Endothelial cell of umbilical vein (primary cell): ENCODE measurements around the gene EVC2. TPM values are rescaled to one million over a fixed set of nuclear protein-coding genes. Genes with fewer than 3 reads are reported as not detected.

Experiments used
- BruUV-seq: library from RNA; stranded (reverse); fragments of 400-500 nt; replicated peaks from 2 replicates; lab custom pipeline; 2021; lab: Mats Ljungman, UMichigan
- CTCF ChIA-PET: fragments of 300-600, 350-600 bp; sonication (Branson Sonifier 250); formaldehyde crosslinking; loops from one replicate; lab custom pipeline; 2021; ENCODE audit warnings: antibody characterized with exemption, inconsistent platforms; lab: Charles Lee
- POLR2A ChIA-PET: fragments of 300-600, 350-600 bp; sonication (Branson Sonifier 250); formaldehyde crosslinking; loops from one replicate; lab custom pipeline; 2021; ENCODE audit warnings: antibody characterized with exemption, inconsistent platforms; lab: Charles Lee
- DNase-seq: peaks from one replicate; pipeline ENCODE4 v3.0.0-alpha.2; 2011; ENCODE audit warnings: low read depth, low spot score
- FAIRE-seq: peaks from 2 replicates; lab custom pipeline; 2011; peaks lifted over from hg19 to GRCh38; lab: Jason Lieb, UNC
- H2AFZ ChIP-seq: 2 replicates; pipeline ENCODE4 v1.6.0; 2012; ENCODE audit warnings: low read depth, low read length, control low read depth, inconsistent platforms
- H3K27ac ChIP-seq: 2 replicates; pipeline ENCODE4 v1.5.1; 2011; ENCODE audit warnings: low read depth, mild to moderate bottlenecking, control low read depth, low read length, moderate library complexity; ENCODE audit not compliant: insufficient read depth
- H3K27me3 ChIP-seq, 2 experiments: 2 replicates each; pipeline versions ENCODE4 v1.6.0 to v1.6.1; 2011; ENCODE audit warnings: low read length in 2 of 2, mixed read lengths in 1 of 2; ENCODE audit not compliant: control insufficient read depth in 2 of 2, insufficient read depth in 2 of 2
- H3K36me3 ChIP-seq, 2 experiments: 2 replicates in 1 of 2; 3 replicates in 1 of 2; pipeline ENCODE4 v1.5.1; 2011; ENCODE audit warnings: low read length in 2 of 2, mild to moderate bottlenecking in 1 of 2, moderate library complexity in 1 of 2; ENCODE audit not compliant: control insufficient read depth in 2 of 2, insufficient read depth in 2 of 2; ENCODE audit errors: extremely low read depth in 1 of 2
- H3K4me1 ChIP-seq: 3 replicates; pipeline ENCODE4 v1.5.1; 2011; ENCODE audit warnings: mild to moderate bottlenecking, low read length; ENCODE audit not compliant: control insufficient read depth, insufficient read depth; ENCODE audit errors: extremely low read depth
- H3K4me2 ChIP-seq: 2 replicates; pipeline ENCODE4 v1.6.1; 2011; ENCODE audit warnings: low read length, control low read depth, mixed read lengths; ENCODE audit not compliant: insufficient read depth
- H3K4me3 ChIP-seq, 3 experiments: fragments of 200-600 bp in 1 of 3; sonication (generic), shearing (Covaris generic) in 1 of 3; replicated peaks in 1 of 3; 2 replicates each; pipeline ENCODE4 v1.5.1; 2011 to 2016; ENCODE audit warnings: control low read depth in 3 of 3, low read length in 3 of 3, mild to moderate bottlenecking in 2 of 3, inconsistent platforms in 1 of 3, low read depth in 1 of 3, moderate library complexity in 1 of 3; ENCODE audit not compliant: insufficient read depth in 1 of 3
- H3K79me2 ChIP-seq: 2 replicates; pipeline ENCODE4 v1.6.0; 2012; ENCODE audit warnings: low read length, inconsistent platforms; ENCODE audit not compliant: control insufficient read depth, insufficient read depth
- H3K9ac ChIP-seq: replicated peaks from 2 replicates; pipeline ENCODE3; 2011; ENCODE audit warnings: low read length, control low read depth; ENCODE audit not compliant: insufficient read depth; ENCODE audit errors: extremely low read depth
- H3K9me1 ChIP-seq: replicated peaks from 3 replicates; pipeline ENCODE4 v1.6.0; 2011; ENCODE audit warnings: mild to moderate bottlenecking, low read length; ENCODE audit not compliant: control insufficient read depth, insufficient read depth; ENCODE audit errors: extremely low read depth
- H3K9me3 ChIP-seq: replicated peaks from 2 replicates; pipeline ENCODE4 v1.5.1; 2012; ENCODE audit warnings: low read length, inconsistent platforms; ENCODE audit not compliant: control insufficient read depth, insufficient read depth
- H4K20me1 ChIP-seq: replicated peaks from 2 replicates; pipeline ENCODE3; 2011; ENCODE audit warnings: mild to moderate bottlenecking, low read length; ENCODE audit not compliant: control insufficient read depth, insufficient read depth; ENCODE audit errors: extremely low read depth
- CTCF ChIP-seq, 2 donors: IDR thresholded peaks; 1 replicate in 1 of 2; 2 replicates in 1 of 2; pipeline ENCODE4 v1.5.1; 2011; ENCODE audit warnings: low read length in 2 of 2, mild to moderate bottlenecking in 2 of 2, moderate library complexity in 2 of 2, control low read depth in 1 of 2, inconsistent platforms in 1 of 2, low read depth in 1 of 2; ENCODE audit not compliant: insufficient read depth in 1 of 2; ENCODE audit errors: extremely low read depth in 1 of 2
- EZH2 ChIP-seq: IDR thresholded peaks from 2 replicates; pipeline ENCODE4 v1.6.1; 2012; ENCODE audit warnings: borderline replicate concordance, low read depth, mild to moderate bottlenecking, moderate library complexity, low read length, inconsistent platforms; ENCODE audit not compliant: severe bottlenecking
- FOS ChIP-seq: IDR thresholded peaks from 2 replicates; pipeline ENCODE4 v1.6.1; 2011; ENCODE audit warnings: mild to moderate bottlenecking, low read length, moderate library complexity, borderline replicate concordance; ENCODE audit not compliant: insufficient read depth
- GATA2 ChIP-seq: IDR thresholded peaks from 2 replicates; pipeline ENCODE4 v1.7.0; 2011; ENCODE audit warnings: low read depth, mild to moderate bottlenecking, moderate library complexity, mixed read lengths, low read length; ENCODE audit not compliant: insufficient read length, insufficient read depth
- JUN ChIP-seq: IDR thresholded peaks from 2 replicates; pipeline ENCODE4 v1.6.1; 2011; ENCODE audit warnings: borderline replicate concordance, low read depth; ENCODE audit not compliant: insufficient read length, insufficient read depth
- MAX ChIP-seq: IDR thresholded peaks from 2 replicates; pipeline ENCODE4 v1.6.1; 2011; ENCODE audit not compliant: insufficient read depth, insufficient read length
- MYC ChIP-seq: IDR thresholded peaks from one replicate; pipeline ENCODE4 v1.6.1; 2011; ENCODE audit warnings: mild to moderate bottlenecking, low read depth, low read length
- POLR2A ChIP-seq: IDR thresholded peaks from 2 replicates; pipeline ENCODE4 v1.6.1; 2012; ENCODE audit warnings: low read depth, mild to moderate bottlenecking, control low read depth, low read length
- POLR2AphosphoS5 ChIP-seq: IDR thresholded peaks from 2 replicates; pipeline ENCODE4 v1.6.1; 2012; ENCODE audit warnings: low read depth, mild to moderate bottlenecking, control low read depth, low read length, moderate library complexity; ENCODE audit not compliant: insufficient read depth
- dilution Hi-C: fragments of 300-500 bp; cut with MboI; formaldehyde crosslinking; loops from one replicate; pipeline ENCODE4 v1.15.0; 2019; ENCODE audit warnings: low sequenced_read_pairs; ENCODE audit not compliant: extremely low pct_ligation_motif_present
- intact Hi-C: fragments of 100-400 bp; cut with micrococcal nuclease; formaldehyde crosslinking; loops from one replicate; pipeline ENCODE4 v1.10.0; 2022
- polyA plus RNA-seq, 4 experiments: library from polyadenylated mRNA; depleted of rRNA in 3 of 4; stranded (reverse) in 3 of 4; unstranded in 1 of 4; fragments of >200 nt; gene quantifications; 2 replicates each; pipeline versions ENCODE4 v1.2.1 to v1.2.3, GENCODE V29; 2011 to 2012; ENCODE audit warnings: missing spikeins in 1 of 4
- total RNA-seq: library from RNA; stranded (reverse); gene quantifications from 2 replicates; pipeline ENCODE4 v1.2.3, GENCODE V29; 2021

Gene EVC2
- total and polyA plus RNA-seq, 2 donors (not counting 3 experiments of a cell fraction or from before 2014, with no cell fraction given): 1.7 to 8.8 TPM

GRCh38 chr4:5569451-5569850, 138.9 kb downstream of the EVC2 start:
- Histone ChIP-seq H3K27ac (no peak overlapping the region), H3K36me3 (peaks cover 0 to 12% of the 10 kb centered on the region in 2 experiments), H3K4me2 (no peak overlapping the region), H3K4me1 (no peaks in the 10 kb centered on the region), H3K4me3 (no peak overlapping the region), H2AFZ (no peak overlapping the region), H3K27me3 (no peaks in the 10 kb centered on the region), H3K9me1 (no peaks in the 10 kb centered on the region), H3K9me3 (no peaks in the 10 kb centered on the region), H4K20me1 (no peaks in the 10 kb centered on the region), H3K9ac (no peak overlapping the region), H3K79me2 (no peaks in the 10 kb centered on the region)
- FAIRE-seq (no peak), DNase-seq (no peak)
- ChIA-PET CTCF (no interaction called here), POLR2A (no interaction called here)
- no TSS peak for BruUV-seq
- intact Hi-C loops (no loop called here), dilution Hi-C loops (no loop called here)
- TF ChIP-seq GATA2: no peak
- TF ChIP-seq FOS: no peak
- no peak for TF ChIP-seq POLR2AphosphoS5
- TF ChIP-seq MAX: no peak
- no peak for TF ChIP-seq MYC
- TF ChIP-seq POLR2A: no peak
- TF ChIP-seq CTCF (IDR thresholded peaks at IDR 0.05; ENCODE audit: extremely low read depth in 1 of 2, insufficient read depth in 1 of 2, low read depth in 1 of 2, low read length in 2 of 2): no peak
- TF ChIP-seq JUN: no peak
- TF ChIP-seq EZH2: no peak
